ENCODE results near the gene ARVCF.
A peak's percentile ranks its signal among the peaks of the same experiment; 100 is the strongest.

Gene ARVCF

GRCh38 chr22:19987394-19988306, 29.0 kb downstream of the ARVCF start:
- DNase-seq (ENCODE audit: low spot score) = no peak

GRCh38 chr22:19986410-19987341, 29.9 kb downstream of the ARVCF start:
- DNase-seq (ENCODE audit: low spot score) = peak; percentile 79

- DNase-seq (ENCODE audit: low spot score) = no peak
Measured at GRCh38 chr22:19986011-19986409, 30.6 kb downstream of the ARVCF start.

- DNase-seq (ENCODE audit: low spot score) = no peak
Measured at GRCh38 chr22:19984851-19985811, 31.5 kb downstream of the ARVCF start.

- DNase-seq (ENCODE audit: low spot score) = no peak
Measured at GRCh38 chr22:19984201-19984753, 32.3 kb downstream of the ARVCF start.

GRCh38 chr22:19983741-19984140, 32.9 kb downstream of the ARVCF start:
- DNase-seq (ENCODE audit: low spot score) = no peak

GRCh38 chr22:19982991-19983578, 33.5 kb downstream of the ARVCF start:
- DNase-seq (ENCODE audit: low spot score) = no peak

- DNase-seq (ENCODE audit: low spot score) = no peak
Measured at GRCh38 chr22:19981961-19982920, 34.4 kb downstream of the ARVCF start.

GRCh38 chr22:19981171-19981960, 35.3 kb downstream of the ARVCF start:
- no peak for DNase-seq (ENCODE audit: low spot score)

- DNase-seq (ENCODE audit: low spot score) = no peak
Measured at GRCh38 chr22:19980766-19981165, 35.9 kb downstream of the ARVCF start.

- DNase-seq (ENCODE audit: low spot score) = no peak
Measured at GRCh38 chr22:19979712-19980493, 36.7 kb downstream of the ARVCF start.

- DNase-seq (ENCODE audit: low spot score) = no peak
Measured at GRCh38 chr22:19978748-19979147, 37.9 kb downstream of the ARVCF start.

GRCh38 chr22:19977296-19978243, 39.1 kb downstream of the ARVCF start:
- DNase-seq (ENCODE audit: low spot score) = no peak

GRCh38 chr22:19976671-19977070, 40.0 kb downstream of the ARVCF start:
- DNase-seq (ENCODE audit: low spot score) = no peak

GRCh38 chr22:19975707-19976035, 41.0 kb downstream of the ARVCF start:
- DNase-seq (ENCODE audit: low spot score) = no peak

GRCh38 chr22:19974935-19975706, 41.5 kb downstream of the ARVCF start:
- DNase-seq (ENCODE audit: low spot score) = no peak
